Vagina (tissue), 2 donors: ENCODE measurements around the gene MCM9.

ENCODE experiments used
- CTCF ChIP-seq, 3 experiments: fragments of 450-650 bp in 2 of 3; fragments of 200-600 bp in 1 of 3; sonication (generic) in 1 of 3; IDR thresholded peaks; one replicate each; pipeline ENCODE4 v1.5.1; 2017 to 2019; ENCODE audit warnings: antibody characterized with exemption in 3 of 3, mild to moderate bottlenecking in 2 of 3, moderate library complexity in 2 of 3
- POLR2AphosphoS5 ChIP-seq, 2 donors: sonication (generic); formaldehyde crosslinking; IDR thresholded peaks; one replicate each; pipeline ENCODE4 v1.9.0; 2017; ENCODE audit warnings: antibody characterized with exemption in 2 of 2, mild to moderate bottlenecking in 2 of 2, low read depth in 1 of 2; ENCODE audit not compliant: insufficient read depth in 1 of 2

DNA sequence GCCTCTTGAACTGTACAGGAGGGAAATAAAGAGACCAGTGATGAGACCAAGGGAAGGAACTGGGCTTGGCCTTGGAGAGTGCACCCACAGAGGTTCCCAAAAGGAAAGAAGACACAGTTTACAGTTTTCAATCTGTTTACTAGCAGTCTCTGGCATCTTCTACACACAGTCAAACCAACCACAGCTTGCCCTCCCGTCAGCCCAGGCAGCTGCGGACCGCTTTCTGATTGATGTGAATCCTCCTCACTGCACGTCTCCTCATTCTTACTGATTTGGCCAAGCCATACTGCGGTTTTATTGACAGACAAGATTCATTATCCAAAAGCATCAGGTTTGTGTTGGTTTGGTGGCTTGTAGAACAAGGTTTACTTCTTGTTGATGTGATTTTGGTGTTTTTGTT lies 145.5 kb downstream of the MCM9 start:
- TF ChIP-seq CTCF (IDR thresholded peaks at IDR 0.05) (no peak), POLR2AphosphoS5 (IDR thresholded peaks at IDR 0.05; ENCODE audit: insufficient read depth in 1 of 2, low read depth in 1 of 2) (no peak)
